ENCODE data around the gene HKDC1.

DNA sequence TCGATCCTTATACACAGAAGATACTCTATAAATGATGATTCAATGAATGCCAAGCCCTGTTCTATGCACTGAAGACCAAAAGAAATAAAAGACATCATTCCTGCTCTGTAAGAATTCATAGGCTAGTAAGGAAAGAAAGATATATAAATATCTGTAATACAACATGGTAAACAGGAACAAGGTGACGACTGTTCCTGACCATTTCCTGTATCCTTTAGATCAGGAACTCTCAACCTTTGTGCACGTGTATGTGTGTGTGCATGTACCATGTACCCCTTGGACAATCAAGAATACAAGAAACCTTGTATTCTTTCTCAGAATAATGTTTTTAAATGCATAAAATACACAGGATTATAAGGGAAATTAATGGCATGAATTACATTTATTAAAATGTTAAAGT lies 50.9 kb downstream of the HKDC1 start:
- no peak for TF ChIP-seq HNF4G (IDR thresholded peaks at IDR 0.05)
- TF ChIP-seq, protein P1, sequence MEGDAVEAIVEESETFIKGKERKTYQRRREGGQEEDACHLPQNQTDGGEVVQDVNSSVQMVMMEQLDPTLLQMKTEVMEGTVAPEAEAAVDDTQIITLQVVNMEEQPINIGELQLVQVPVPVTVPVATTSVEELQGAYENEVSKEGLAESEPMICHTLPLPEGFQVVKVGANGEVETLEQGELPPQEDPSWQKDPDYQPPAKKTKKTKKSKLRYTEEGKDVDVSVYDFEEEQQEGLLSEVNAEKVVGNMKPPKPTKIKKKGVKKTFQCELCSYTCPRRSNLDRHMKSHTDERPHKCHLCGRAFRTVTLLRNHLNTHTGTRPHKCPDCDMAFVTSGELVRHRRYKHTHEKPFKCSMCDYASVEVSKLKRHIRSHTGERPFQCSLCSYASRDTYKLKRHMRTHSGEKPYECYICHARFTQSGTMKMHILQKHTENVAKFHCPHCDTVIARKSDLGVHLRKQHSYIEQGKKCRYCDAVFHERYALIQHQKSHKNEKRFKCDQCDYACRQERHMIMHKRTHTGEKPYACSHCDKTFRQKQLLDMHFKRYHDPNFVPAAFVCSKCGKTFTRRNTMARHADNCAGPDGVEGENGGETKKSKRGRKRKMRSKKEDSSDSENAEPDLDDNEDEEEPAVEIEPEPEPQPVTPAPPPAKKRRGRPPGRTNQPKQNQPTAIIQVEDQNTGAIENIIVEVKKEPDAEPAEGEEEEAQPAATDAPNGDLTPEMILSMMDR (IDR thresholded peaks at IDR 0.05; ENCODE audit: low read depth, low read length, missing input control): no peak
- TF ChIP-seq TAF1 (conservative IDR thresholded peaks at IDR 0.05): no peak
- no peak for TF ChIP-seq SP1 (IDR thresholded peaks at IDR 0.05)
- TF ChIP-seq, protein P2, sequence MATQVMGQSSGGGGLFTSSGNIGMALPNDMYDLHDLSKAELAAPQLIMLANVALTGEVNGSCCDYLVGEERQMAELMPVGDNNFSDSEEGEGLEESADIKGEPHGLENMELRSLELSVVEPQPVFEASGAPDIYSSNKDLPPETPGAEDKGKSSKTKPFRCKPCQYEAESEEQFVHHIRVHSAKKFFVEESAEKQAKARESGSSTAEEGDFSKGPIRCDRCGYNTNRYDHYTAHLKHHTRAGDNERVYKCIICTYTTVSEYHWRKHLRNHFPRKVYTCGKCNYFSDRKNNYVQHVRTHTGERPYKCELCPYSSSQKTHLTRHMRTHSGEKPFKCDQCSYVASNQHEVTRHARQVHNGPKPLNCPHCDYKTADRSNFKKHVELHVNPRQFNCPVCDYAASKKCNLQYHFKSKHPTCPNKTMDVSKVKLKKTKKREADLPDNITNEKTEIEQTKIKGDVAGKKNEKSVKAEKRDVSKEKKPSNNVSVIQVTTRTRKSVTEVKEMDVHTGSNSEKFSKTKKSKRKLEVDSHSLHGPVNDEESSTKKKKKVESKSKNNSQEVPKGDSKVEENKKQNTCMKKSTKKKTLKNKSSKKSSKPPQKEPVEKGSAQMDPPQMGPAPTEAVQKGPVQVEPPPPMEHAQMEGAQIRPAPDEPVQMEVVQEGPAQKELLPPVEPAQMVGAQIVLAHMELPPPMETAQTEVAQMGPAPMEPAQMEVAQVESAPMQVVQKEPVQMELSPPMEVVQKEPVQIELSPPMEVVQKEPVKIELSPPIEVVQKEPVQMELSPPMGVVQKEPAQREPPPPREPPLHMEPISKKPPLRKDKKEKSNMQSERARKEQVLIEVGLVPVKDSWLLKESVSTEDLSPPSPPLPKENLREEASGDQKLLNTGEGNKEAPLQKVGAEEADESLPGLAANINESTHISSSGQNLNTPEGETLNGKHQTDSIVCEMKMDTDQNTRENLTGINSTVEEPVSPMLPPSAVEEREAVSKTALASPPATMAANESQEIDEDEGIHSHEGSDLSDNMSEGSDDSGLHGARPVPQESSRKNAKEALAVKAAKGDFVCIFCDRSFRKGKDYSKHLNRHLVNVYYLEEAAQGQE (IDR thresholded peaks at IDR 0.05): no peak
- no peak for TF ChIP-seq RAD21 (IDR thresholded peaks at IDR 0.05)
